Activated CD8-positive, alpha-beta T cell treated with anti-CD3 and anti-CD28 coated beads, Interleukin-2, amount 10 ng/mL, durations not matched to agents 7 days and 5 days (primary cell): ENCODE measurements around the gene MAP3K14. TPM values are rescaled to one million over a fixed set of nuclear protein-coding genes. Genes with fewer than 3 reads are reported as not detected.

ENCODE experiments used
- ATAC-seq: fragments of 150-1000 bp; cut with Tn5 transposase; one replicate; pipeline ENCODE4 v1.10.0; 2021; ENCODE audit warnings: moderate library complexity
- CTCF ChIA-PET: fragments of 350-600 bp; sonication (Branson Sonifier 250); formaldehyde crosslinking; loops from one replicate; lab custom pipeline; 2021; ENCODE audit warnings: antibody characterized with exemption; lab: Charles Lee
- POLR2A ChIA-PET: fragments of 350-600 bp; sonication (Branson Sonifier 250); formaldehyde crosslinking; loops from one replicate; lab custom pipeline; 2021; ENCODE audit warnings: antibody characterized with exemption; lab: Charles Lee
- DNase-seq: peaks from one replicate; pipeline ENCODE4 v3.0.0-alpha.2; 2020
- H3K27ac Mint-ChIP-seq: one replicate; pipeline ENCODE4 v1.8.0; 2021; ENCODE audit warnings: mild to moderate bottlenecking, mixed read lengths
- H3K27me3 Mint-ChIP-seq: one replicate; pipeline ENCODE4 v1.8.0; 2021; ENCODE audit warnings: low read depth, mixed read lengths
- H3K36me3 Mint-ChIP-seq: one replicate; pipeline ENCODE4 v1.8.0; 2021; ENCODE audit warnings: low read depth, mixed read lengths
- H3K4me1 Mint-ChIP-seq: one replicate; pipeline ENCODE4 v1.8.0; 2021; ENCODE audit warnings: low read depth, mixed read lengths
- H3K4me3 Mint-ChIP-seq: one replicate; pipeline ENCODE4 v1.8.0; 2021; ENCODE audit warnings: mild to moderate bottlenecking, mixed read lengths
- H3K9me3 Mint-ChIP-seq: one replicate; pipeline ENCODE4 v1.8.0; 2022; ENCODE audit warnings: mixed read lengths; ENCODE audit not compliant: insufficient read depth
- total RNA-seq, 2 experiments: library from RNA; stranded (reverse); gene quantifications; one replicate each; pipeline ENCODE4 v1.2.3, GENCODE V29; 2021

The MAP3K14 gene
- total RNA-seq, 2 experiments from 2014 or later: 17.5 to 23.8 TPM

DNA sequence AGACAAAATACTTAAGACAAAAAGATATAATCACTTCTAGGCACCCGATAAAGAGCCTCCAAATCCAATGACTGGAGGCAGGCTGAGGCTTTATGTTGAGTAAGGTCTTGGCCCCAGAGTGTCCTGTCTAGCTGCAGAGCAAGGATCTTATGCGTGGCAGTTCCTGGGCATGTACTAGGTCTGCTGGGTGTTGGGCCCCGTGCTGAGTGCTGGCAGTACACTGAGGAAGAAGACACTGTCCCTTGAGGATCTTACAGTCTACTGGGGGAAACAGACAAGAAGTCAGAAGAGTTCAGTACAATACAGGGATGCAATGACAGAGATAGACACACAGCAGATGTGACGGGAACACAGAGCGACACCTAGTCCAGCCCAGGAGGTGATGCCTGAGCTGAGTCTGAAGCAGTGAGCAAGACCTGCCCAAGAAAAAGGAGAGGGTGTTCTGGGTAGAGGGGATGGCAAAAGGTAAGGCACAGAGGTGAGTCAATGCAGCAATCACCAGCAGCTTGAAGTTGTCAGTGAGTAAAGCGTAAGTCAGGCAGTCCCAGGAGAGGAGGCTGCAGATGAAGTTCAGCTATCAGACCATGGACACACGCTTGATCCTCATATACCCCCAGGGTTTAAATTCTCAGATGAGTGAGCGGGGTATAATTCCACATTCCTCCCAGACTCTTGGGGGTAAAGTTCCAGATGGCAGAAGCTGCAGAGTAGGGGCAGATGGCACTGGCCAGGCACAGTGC is 18.1 kb downstream of the MAP3K14 start:
- Mint-ChIP-seq H3K9me3 (no peaks in the 10 kb centered on the region), H3K4me1 (peaks cover 88% of the 10 kb centered on the region), H3K36me3 (peaks cover 49% of the 10 kb centered on the region), H3K4me3 (no peak overlapping the region), H3K27me3 (no peaks in the 10 kb centered on the region), H3K27ac (peak overlapping the region; percentile 51)
- DNase-seq (no peak), ATAC-seq (no peak)
- ChIA-PET POLR2A (interaction anchor here (0.8 to 1.8 kb wide), 3 partner anchors 10 to 19 kb away, joined by 3 to 6 read pairs (median 4); no protein-coding TSS in a partner anchor), CTCF (interaction anchor here (1.1 to 3.9 kb wide), 6 partner anchors 12 to 163 kb away, joined by 3 to 23 read pairs (median 6); partner anchors contain the start of genes ACBD4 and MAP3K14)

DNA sequence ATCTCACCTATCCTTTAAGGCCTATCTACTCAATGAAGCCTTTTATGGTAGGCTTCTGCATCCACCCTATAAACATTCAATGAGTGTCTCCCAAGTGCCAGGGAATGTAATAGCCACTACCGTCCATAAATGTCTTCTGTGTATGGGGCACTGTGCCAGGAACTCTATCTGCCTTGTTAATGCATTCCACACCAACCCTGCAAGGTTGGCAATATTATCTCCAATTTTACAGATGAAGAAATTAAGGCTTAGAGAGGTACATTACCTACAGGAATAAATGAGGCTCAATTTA is 20.0 kb downstream of the MAP3K14 start:
- no peaks in the 10 kb centered on the region for H3K27me3 Mint-ChIP-seq
- ChIA-PET CTCF (interaction anchor here (1.4 to 4.0 kb wide), 2 partner anchors 15 to 29 kb away, joined by 4 to 17 read pairs; no protein-coding TSS in a partner anchor), POLR2A (interaction anchor here (1.9 to 4.1 kb wide), 2 partner anchors 16 to 20 kb away, joined by 9 to 20 read pairs; partner anchors contain the start of gene MAP3K14)
- ATAC-seq: no peak
- peak overlapping the region; percentile 82 for H3K27ac Mint-ChIP-seq
- H3K4me3 Mint-ChIP-seq: no peak overlapping the region
- no peak for DNase-seq
- peaks cover 50% of the 10 kb centered on the region for H3K36me3 Mint-ChIP-seq
- peaks cover 87% of the 10 kb centered on the region for H3K4me1 Mint-ChIP-seq
- H3K9me3 Mint-ChIP-seq: no peaks in the 10 kb centered on the region

DNA sequence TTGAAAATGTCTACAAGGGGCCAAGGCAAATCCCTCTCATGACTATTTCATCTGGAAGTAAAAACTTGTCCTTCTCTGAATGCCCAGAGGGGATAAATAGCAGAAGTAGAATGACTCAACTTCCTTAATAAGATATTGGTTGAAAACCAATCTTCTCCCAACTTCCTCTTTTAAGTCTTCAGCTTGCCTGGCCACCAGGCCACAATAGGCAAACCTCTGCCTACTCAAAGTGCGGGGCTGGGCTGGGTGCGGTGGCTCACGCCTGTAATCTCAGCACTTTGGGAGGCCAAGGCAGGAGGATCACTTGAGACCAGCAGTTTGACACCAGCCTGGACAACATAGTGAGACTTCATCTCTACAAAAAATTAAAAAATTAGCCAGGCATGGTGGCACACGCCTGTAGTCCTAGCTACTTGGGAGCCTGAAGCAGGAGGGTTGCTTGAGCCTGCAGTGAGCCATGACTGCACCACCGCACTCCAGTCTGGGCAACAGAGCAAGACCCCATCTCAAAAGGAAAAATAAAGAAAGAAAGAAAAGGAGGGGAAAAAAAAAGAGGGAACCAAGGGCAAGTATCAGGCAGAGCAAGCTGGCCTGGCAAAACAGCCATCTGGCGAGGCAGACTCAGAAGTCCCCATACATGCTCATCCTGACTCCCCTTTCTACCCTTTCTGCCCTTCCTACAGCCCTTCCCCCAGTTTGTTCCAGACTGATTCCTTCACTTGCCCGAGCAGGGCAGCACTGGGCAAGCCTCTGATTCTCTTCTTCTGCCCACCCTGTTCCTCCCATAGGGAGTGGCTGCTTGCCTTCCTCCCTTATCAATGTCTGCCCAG is 20.6 kb downstream of the MAP3K14 start:
- DNase-seq (no peak), ATAC-seq (no peak)
- Mint-ChIP-seq H3K27ac (peak overlapping the region; percentile 82), H3K4me3 (peak overlapping the region; percentile 7), H3K36me3 (peaks cover 50% of the 10 kb centered on the region), H3K9me3 (no peaks in the 10 kb centered on the region), H3K27me3 (no peaks in the 10 kb centered on the region), H3K4me1 (peaks cover 90% of the 10 kb centered on the region)
- CTCF ChIA-PET: interaction anchor here (0.8 to 5.4 kb wide), 10 partner anchors 11 to 89 kb away, joined by 3 to 41 read pairs (median 4); no protein-coding TSS in a partner anchor
- POLR2A ChIA-PET: interaction anchor here (0.7 to 4.1 kb wide), 4 partner anchors 16 to 70 kb away, joined by 3 to 20 read pairs (median 6); partner anchors contain the start of gene MAP3K14

DNA sequence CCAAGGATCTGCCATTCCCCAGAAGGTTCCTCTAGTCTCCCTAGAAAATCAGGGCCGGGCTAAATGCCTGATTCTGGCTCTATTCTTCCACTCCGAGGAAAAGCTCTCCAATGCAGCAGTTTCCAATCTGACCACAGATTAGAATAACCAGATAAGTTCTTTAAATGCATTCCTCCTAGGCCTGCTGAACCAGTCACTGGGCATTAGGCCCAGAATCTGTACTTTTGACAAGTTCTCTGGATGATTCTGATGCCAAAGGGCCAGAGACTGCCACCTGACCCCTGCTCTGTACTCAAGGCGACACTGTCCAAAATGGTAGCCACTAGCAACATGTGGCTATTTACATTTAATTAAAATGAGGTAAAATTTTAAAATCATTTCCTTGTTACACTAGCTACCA is 22.3 kb downstream of the MAP3K14 start:
- H3K27ac Mint-ChIP-seq: peak overlapping the region; percentile 17
- CTCF ChIA-PET: interaction anchor here (1.0 to 5.4 kb wide), 6 partner anchors 13 to 90 kb away, joined by 3 to 41 read pairs (median 6); no protein-coding TSS in a partner anchor
- H3K36me3 Mint-ChIP-seq: peaks cover 55% of the 10 kb centered on the region
- no peaks in the 10 kb centered on the region for H3K9me3 Mint-ChIP-seq
- H3K4me1 Mint-ChIP-seq: peaks cover 92% of the 10 kb centered on the region
- no peaks in the 10 kb centered on the region for H3K27me3 Mint-ChIP-seq
- H3K4me3 Mint-ChIP-seq: no peak overlapping the region
- ATAC-seq (no peak), DNase-seq (no peak)
- POLR2A ChIA-PET: interaction anchor here (0.6 to 4.1 kb wide), 2 partner anchors 22 to 125 kb away, joined by 3 to 20 read pairs; partner anchors contain the start of gene MAP3K14

DNA sequence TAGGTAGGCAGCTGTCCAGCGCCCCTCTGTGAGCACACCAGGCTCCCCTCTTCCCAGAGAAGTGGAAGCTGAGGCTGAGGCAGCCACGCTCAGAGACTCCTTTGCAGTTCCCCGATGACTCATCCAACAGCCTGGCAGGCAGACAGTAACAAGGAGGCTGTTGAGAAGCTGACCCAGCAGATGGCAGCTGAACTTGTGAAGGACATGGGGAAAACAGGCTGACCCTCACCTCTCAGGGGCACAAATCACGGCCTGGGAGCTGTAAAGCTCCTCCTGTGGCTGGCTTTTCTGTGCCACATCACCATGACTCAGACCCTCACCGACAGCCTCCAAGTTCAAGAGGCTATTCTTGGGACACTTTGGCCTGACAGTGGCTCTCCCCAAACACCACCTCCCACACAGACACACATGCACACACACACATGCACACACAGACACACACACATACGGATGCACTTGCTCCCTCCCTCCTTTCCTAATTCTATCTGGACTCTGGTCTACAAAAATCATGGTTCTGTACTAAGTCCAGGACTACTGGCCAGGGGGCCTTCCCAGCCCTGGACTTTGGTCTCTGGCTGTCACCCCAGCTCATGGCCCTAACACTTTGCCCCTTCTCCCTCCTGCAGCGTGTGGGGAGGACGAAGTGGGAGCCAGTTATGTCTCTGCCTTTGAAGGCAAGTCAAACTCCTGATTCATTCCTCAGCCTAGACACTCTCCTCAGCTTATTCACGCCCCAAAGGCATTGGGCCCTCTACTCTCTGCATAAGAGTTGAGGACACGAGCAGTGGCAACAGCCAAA is 23.2 kb downstream of the MAP3K14 start:
- DNase-seq (no peak), ATAC-seq (no peak)
- ChIA-PET POLR2A (interaction anchor here (2.1 to 4.1 kb wide), 2 partner anchors 17 to 23 kb away, joined by 13 to 20 read pairs; partner anchors contain the start of gene MAP3K14), CTCF (interaction anchor here (1.4 to 5.4 kb wide), 5 partner anchors 16 to 92 kb away, joined by 4 to 41 read pairs (median 4); no protein-coding TSS in a partner anchor)
- H3K27me3 Mint-ChIP-seq: no peaks in the 10 kb centered on the region
- no peaks in the 10 kb centered on the region for H3K9me3 Mint-ChIP-seq
- peak overlapping the region; percentile 67 for H3K27ac Mint-ChIP-seq
- H3K4me3 Mint-ChIP-seq: no peak overlapping the region
- peaks cover 88% of the 10 kb centered on the region for H3K4me1 Mint-ChIP-seq
- peaks cover 54% of the 10 kb centered on the region for H3K36me3 Mint-ChIP-seq

DNA sequence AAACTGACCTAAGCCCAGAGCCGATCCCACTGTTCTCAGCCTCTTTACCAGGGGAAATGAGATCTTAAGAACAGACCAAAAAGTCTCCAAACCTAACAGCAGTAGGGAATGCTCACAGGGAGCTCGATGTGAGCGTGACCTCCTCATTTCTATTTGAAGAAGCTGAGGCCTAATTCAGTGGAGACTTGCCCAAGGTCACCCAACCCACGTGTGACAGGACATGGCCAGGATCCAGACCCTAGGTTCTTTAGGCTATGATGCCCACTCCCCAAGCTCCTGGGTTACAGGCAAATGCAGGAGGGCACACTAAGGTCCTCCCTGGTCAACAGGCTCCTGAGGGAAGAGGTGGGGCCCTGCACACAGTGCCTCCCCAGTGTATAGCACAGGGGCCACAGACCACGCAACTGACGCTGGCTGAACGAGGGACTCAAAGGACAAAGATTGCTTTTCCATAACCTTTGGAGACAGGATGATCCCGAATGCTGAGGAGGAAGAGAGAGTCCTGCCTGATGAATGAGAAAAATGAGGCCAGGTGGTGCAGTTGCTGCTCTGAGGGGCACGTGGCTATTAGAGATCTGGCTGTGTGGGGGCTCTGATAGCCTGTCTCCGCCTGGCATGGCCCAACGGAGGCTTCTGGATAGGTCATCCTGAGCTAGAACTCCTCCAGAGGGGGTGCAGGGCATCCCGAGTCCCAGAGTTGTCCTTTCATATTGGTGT is 24.0 kb downstream of the MAP3K14 start:
- H3K27ac Mint-ChIP-seq: peak overlapping the region; percentile 67
- H3K4me3 Mint-ChIP-seq: no peak overlapping the region
- H3K36me3 Mint-ChIP-seq: peaks cover 48% of the 10 kb centered on the region
- no peaks in the 10 kb centered on the region for H3K9me3 Mint-ChIP-seq
- no peaks in the 10 kb centered on the region for H3K27me3 Mint-ChIP-seq
- ChIA-PET CTCF (interaction anchor here (0.9 to 5.4 kb wide), 6 partner anchors 15 to 94 kb away, joined by 4 to 41 read pairs (median 4); partner anchors contain the start of gene MAP3K14), POLR2A (interaction anchor here (2.1 to 4.1 kb wide), 2 partner anchors 18 to 24 kb away, joined by 13 to 20 read pairs; partner anchors contain the start of gene MAP3K14)
- DNase-seq (no peak), ATAC-seq (no peak)
- peaks cover 81% of the 10 kb centered on the region for H3K4me1 Mint-ChIP-seq

DNA sequence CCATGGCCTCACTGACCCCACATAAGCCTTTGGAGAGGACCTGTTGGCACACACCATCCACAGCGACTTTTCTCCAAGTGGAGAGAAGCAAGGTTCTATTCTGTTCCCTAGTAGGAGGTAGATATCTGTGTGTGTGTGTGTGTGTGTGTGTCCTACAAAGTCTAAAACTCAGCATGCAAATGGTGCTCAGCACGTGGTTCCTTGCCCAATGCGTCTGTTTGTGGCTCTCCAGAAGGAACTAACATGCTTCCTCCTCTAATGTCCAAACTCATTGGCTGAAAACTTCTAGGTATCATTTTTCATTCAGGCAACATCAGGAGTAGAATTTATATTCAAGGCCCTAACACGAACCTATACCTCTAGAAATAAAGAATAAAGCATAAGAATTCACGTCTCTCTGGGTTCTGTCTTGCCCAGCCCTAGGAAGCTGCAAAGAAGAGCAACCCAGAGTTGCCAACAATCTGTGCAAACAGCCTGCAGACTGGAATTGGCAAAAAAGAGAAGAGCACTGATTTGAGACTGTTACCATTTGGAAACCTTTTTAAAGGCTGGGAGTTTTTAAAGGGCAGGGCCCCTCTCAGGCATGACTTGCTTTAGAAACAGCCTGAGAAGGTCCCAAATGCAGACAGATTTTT is 25.5 kb downstream of the MAP3K14 start:
- CTCF ChIA-PET: interaction anchor here (1.0 to 5.4 kb wide), 4 partner anchors 14 to 72 kb away, joined by 4 to 41 read pairs (median 5); partner anchors contain the start of gene MAP3K14
- Mint-ChIP-seq H3K36me3 (peaks cover 40% of the 10 kb centered on the region), H3K27me3 (no peaks in the 10 kb centered on the region), H3K9me3 (no peaks in the 10 kb centered on the region), H3K27ac (peak overlapping the region; percentile 76), H3K4me1 (peaks cover 67% of the 10 kb centered on the region), H3K4me3 (no peak overlapping the region)
- no peak for ATAC-seq
- POLR2A ChIA-PET: interaction anchor here (1.0 kb wide), 1 partner anchor 25 kb away, joined by 3 read pairs; no protein-coding TSS in a partner anchor
- DNase-seq: no peak

DNA sequence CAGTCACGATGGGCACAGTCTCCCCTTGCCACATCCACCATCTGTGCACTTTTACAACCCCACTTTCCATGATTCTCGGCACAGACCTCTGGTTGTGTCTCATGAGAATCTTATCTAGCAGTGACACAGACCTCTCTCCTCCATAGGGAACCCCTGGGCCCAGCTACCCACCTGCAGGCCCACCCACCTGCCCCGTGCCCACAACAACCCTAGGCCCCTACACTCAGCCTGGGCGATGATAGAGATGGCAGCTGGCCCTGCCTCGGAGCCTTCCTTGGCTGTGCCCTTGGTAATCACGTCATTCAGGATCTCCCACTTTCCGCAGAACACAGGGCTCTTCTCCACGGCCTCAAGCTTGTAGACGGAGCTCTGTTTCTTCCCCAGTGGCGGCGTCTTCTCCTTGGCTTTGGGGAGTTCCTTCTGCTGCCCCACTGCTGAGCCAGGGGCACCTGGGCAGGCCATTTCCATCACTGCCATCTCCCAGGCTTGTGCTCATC is 26.5 kb downstream of the MAP3K14 start:
- Mint-ChIP-seq H3K4me1 (peaks cover 58% of the 10 kb centered on the region), H3K27me3 (no peaks in the 10 kb centered on the region), H3K27ac (peak overlapping the region; percentile 76), H3K9me3 (no peaks in the 10 kb centered on the region), H3K36me3 (peaks cover 34% of the 10 kb centered on the region), H3K4me3 (no peak overlapping the region)
- no peak for DNase-seq
- POLR2A ChIA-PET: no interaction called here
- no peak for ATAC-seq
- CTCF ChIA-PET: interaction anchor here (1.5 to 5.9 kb wide), 3 partner anchors 13 to 22 kb away, joined by 4 to 33 read pairs (median 6); no protein-coding TSS in a partner anchor

DNA sequence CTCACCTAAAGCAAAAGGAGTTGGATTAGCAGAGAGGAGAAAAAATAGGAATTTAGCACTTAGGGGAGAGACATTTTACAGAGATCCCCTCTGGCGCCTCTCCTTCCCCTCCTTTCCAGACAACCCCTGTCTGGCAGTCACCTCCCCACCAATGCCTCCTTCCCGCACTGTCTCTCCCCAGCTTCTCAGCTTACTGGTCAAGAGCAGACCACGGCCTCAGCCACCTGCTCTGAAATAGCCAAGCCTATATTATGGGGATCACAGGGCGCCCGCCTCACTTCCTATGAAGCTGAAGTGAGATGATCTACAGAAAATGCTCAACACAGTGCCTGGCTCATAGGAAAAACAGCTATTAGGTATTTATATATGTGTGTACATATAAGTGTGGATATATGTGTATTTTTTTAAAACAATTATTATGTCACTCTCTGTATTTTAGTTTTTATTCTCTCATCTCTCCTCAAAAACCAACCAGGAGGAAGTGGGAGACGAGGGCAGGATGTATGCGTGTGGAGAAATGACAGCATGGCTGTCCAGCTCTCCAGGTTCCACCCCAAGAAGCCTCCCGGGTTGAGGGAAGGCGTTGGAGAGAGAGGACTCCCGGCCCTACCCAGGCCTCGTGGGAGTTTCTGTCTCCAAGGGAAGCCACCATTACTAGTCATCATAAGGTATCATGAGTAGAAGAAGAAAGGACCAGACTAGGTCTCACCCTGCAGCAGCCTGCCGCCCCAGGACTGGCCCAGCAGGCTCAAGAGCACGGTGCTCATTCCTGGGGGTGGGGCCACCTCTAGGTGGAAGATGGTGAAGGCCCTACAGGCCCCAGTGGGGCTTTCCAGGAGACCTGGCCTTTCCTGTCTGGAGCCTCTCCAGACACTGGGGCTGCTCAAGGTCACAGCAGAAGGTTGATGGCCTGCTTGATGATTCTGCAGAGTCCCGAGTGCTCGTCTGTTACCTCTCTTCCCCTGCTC is 27.2 kb downstream of the MAP3K14 start:
- ChIA-PET CTCF (interaction anchor here (1.1 to 5.9 kb wide), 3 partner anchors 13 to 29 kb away, joined by 3 to 33 read pairs (median 4); no protein-coding TSS in a partner anchor), POLR2A (interaction anchor here (0.6 to 1.2 kb wide), 3 partner anchors 10 to 91 kb away, joined by 4 to 6 read pairs (median 4); no protein-coding TSS in a partner anchor)
- Mint-ChIP-seq H3K36me3 (peaks cover 37% of the 10 kb centered on the region), H3K27ac (peak overlapping the region; percentile 76), H3K4me3 (no peak overlapping the region), H3K27me3 (no peaks in the 10 kb centered on the region), H3K4me1 (peaks cover 50% of the 10 kb centered on the region), H3K9me3 (no peaks in the 10 kb centered on the region)
- DNase-seq (no peak), ATAC-seq (no peak)
